Activated T-cell treated with anti-CD3 and anti-CD28 coated beads, Interleukin-2, amount 50 U/mL, for 4 hours (primary cell): ENCODE data around the gene SLCO4A1. TPM values are rescaled to one million over a fixed set of nuclear protein-coding genes. Genes with fewer than 3 reads are reported as not detected.
A peak's percentile ranks its signal among the peaks of the same experiment; 100 is the strongest.

Experiments
- ATAC-seq, 2 donors: fragments of 200-7000 bp; cut with Tn5 transposase; one replicate each; pipeline ENCODE4 v1.10.0; 2021
- DNase-seq: peaks from one replicate; pipeline ENCODE4 v3.0.0-alpha.2; 2020
- H3K27me3 Mint-ChIP-seq: one replicate; pipeline ENCODE4 v1.8.0; 2021; ENCODE audit warnings: low read depth, mixed read lengths
- H3K36me3 Mint-ChIP-seq: one replicate; pipeline ENCODE4 v1.8.0; 2022; ENCODE audit warnings: mixed read lengths; ENCODE audit not compliant: insufficient read depth
- H3K4me1 Mint-ChIP-seq: one replicate; pipeline ENCODE4 v1.8.0; 2021; ENCODE audit warnings: low read depth, mixed read lengths
- H3K4me3 Mint-ChIP-seq: one replicate; pipeline ENCODE4 v1.8.0; 2021; ENCODE audit warnings: mild to moderate bottlenecking, moderate library complexity, mixed read lengths
- H3K9me3 Mint-ChIP-seq: one replicate; pipeline ENCODE4 v1.8.0; 2021; ENCODE audit warnings: mixed read lengths
- total RNA-seq, 3 donors: library from RNA; stranded (reverse); gene quantifications; one replicate each; pipeline ENCODE4 v1.2.1, GENCODE V29; 2021

The SLCO4A1 gene
- total RNA-seq, 3 donors from 2014 or later = 36.5 to 49.3 (median 48.2) TPM

DNA sequence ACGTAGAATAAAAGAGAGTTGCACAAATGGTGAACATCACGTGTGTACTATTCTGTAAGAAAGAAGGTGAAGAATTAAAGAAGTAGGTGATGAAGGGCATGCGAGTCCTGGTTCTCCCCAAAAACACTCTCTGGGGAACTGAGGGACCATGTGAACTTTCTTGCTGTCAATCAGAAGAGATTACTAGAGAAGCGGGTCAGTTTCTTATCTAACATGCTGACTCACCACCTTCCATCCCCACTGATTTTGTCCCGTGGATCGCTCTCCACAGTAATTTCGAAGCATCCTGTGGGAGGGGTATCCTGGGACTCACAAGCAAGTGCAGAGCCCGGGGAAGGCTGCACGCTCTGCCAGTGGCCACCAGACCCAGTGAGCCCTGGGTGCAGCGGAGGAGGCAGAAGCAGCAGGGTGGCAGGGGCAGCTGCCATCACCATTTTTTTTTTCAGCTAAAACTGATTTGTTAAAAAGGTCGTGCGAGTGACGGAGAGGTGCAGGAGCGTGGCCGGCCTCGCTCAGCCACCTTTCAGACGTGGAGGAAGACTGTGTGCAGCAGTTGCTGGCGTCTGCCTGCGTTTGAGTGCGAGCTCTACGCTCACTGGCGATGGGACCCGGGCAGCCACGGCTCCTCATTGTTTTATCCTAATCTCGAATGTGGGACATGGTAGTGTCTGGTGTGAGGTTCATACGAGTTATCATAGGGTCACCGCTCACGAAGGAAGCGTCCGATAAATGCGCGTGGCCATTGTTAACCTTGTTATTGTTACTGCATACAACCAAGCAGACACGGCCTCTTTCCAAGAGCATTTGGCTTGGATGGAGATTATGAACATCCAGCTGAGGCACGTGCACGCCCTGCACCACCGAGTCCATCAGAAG, 28.0 kb upstream of the SLCO4A1 start:
- no peak for ATAC-seq
- Mint-ChIP-seq H3K36me3 (no peaks in the 10 kb centered on the region), H3K4me3 (no peak overlapping the region), H3K4me1 (peaks cover 25% of the 10 kb centered on the region), H3K9me3 (peaks cover 3% of the 10 kb centered on the region), H3K27me3 (peaks cover 3% of the 10 kb centered on the region)
- DNase-seq = no peak

DNA sequence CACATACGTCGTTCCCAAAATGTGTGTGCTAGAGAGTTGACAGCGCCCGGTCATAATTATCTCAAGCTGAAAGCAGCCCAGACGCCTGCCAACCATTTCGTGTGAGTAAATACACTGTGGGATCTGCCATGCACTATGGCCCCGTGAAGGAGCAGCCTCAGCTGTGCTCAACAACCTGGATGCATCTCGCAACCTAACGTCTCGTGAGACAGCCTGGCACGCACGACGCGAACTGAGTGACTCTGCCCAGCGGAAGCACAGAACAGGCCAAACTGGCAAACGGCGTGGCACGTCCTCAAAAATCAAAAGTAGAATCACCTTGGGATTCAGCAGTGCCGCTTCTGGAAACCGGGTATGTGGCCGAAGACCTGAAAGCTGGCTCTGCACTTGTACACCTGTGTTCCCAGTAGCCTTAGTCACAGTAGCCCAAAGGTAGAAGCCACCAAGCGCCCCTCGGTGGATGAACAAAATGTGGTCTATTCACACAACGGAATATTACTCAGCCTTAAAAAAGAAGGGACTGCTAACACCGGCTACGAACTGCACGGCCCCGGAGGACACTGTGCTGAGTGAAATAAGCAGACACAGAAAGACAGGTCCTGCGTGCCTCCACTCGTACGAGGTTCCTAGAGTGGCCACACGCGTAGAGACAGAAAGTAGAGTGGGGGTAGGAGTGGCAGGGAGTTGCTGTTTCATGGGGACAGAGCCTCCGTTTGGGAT, 27.2 kb upstream of the SLCO4A1 start:
- Mint-ChIP-seq H3K9me3 (peaks cover 3% of the 10 kb centered on the region), H3K27me3 (no peaks in the 10 kb centered on the region), H3K36me3 (no peaks in the 10 kb centered on the region), H3K4me1 (peaks cover 25% of the 10 kb centered on the region), H3K4me3 (no peak overlapping the region)
- DNase-seq (no peak), ATAC-seq (no peak)

DNA sequence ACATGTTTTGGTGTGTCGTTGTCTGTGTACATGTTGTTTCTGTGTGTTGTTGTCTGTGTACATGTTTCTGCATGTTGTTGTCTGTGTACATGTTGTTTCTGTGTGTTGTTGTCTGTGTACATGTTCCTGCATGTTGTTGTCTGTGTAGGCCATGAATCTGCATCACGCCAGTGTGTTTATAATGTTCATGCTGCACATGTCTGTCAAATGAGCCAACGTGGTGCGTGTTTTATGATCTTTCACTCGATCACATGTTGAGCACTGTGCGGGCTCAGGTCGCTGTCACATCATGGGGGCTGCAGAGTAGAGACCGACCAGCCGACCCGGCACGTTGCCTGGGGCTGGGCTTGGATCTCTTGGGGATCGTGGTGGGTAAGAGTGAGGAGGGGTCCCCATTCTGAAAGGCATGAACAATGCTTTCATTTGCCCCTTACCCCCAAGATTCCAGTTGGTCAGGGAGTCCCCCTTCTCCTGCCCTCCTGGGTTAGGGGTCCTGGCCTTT, 26.5 kb upstream of the SLCO4A1 start:
- DNase-seq = no peak
- Mint-ChIP-seq H3K9me3 (no peaks in the 10 kb centered on the region), H3K36me3 (no peaks in the 10 kb centered on the region), H3K4me3 (no peak overlapping the region), H3K27me3 (no peaks in the 10 kb centered on the region), H3K4me1 (peaks cover 25% of the 10 kb centered on the region)
- no peak for ATAC-seq

DNA sequence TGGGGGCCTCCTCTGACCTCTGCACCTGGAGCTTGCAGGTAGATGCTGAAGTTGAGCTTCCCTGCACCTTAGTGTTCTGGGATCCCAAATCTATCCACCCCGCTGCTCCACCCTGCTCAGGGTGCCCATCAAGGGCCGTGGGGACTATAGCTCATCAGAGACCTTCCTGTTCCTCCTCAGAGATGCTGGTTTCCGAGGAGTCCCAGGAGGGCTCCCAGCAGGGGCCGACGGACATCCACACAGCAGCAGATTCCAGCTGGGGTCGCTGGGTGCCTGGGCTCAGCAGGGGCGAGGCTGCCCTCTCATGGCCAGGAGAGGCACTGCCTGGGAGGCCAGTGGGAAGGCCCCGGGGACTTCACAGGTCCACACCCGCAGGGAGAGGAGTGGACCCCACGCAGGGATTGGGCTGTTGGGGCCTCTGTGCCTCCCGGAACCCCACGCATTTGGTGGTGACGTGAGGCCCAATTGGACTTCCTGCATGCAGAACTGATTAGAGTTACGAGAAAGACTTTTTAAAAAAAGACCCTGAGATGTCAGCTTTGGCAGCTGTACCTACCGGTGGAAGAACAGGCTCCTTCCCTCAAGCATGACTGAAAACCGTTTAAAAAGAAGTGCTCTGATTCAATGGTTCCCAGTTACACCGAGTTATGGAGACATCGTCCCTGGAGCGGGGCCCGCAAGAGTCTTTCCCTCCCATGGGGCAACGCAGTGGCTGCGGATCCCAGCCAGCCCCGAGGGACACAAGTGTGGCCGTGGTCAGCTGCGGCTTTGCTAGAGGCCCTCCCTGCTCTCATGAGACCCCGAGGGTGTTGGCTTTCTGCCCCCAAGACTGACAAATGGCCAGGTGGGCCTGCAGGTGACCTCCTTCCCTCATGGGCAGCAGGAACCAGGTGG, 25.3 kb upstream of the SLCO4A1 start:
- Mint-ChIP-seq H3K9me3 (no peaks in the 10 kb centered on the region), H3K4me1 (peaks cover 27% of the 10 kb centered on the region), H3K27me3 (no peaks in the 10 kb centered on the region), H3K4me3 (peak overlapping the region; percentile 51), H3K36me3 (no peaks in the 10 kb centered on the region)
- DNase-seq (peak; percentile 64), ATAC-seq (peak; percentile 76 to 89)

DNA sequence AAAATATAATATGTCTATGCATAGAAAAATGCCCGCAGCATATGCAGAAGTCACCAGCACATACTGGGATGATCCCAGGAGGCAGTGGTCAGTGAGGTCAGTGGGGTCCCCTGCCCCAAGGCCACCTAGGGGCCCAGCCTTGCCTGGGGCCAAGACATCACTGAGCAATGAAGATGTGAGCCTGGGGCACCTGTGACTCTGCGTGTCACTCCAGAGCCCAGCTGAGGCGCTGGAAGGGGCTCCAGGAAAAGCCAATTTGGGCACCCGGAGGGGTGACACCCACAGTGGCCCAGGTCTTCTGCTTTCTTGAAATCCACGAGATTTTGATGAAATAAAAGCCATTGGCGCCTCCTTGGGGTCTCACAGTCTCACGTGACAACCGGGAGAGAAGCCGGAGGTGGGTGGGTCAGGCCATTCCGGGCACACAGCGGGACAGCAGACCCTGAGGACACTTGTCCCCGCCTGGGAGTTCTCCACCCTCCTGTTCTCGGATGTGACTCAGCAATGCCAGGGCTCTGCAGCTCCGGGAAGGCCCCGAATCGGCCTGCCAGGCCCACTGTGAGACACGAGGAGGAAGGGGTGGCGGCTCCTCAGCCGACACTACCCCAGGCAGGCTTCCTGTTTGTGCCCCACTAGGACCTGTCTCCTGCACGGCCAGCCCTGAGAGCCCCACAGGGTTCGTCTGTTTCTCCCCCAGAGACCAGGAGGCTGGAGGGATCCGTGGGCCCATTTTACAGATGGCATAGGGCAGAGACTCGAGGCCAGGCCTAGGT, 24.4 kb upstream of the SLCO4A1 start:
- no peaks in the 10 kb centered on the region for H3K36me3 Mint-ChIP-seq
- peaks cover 27% of the 10 kb centered on the region for H3K4me1 Mint-ChIP-seq
- DNase-seq (peak; percentile 58), ATAC-seq (peak; percentile 59 to 77)
- no peaks in the 10 kb centered on the region for H3K9me3 Mint-ChIP-seq
- peak overlapping the region; percentile 26 for H3K4me3 Mint-ChIP-seq
- H3K27me3 Mint-ChIP-seq = no peaks in the 10 kb centered on the region

DNA sequence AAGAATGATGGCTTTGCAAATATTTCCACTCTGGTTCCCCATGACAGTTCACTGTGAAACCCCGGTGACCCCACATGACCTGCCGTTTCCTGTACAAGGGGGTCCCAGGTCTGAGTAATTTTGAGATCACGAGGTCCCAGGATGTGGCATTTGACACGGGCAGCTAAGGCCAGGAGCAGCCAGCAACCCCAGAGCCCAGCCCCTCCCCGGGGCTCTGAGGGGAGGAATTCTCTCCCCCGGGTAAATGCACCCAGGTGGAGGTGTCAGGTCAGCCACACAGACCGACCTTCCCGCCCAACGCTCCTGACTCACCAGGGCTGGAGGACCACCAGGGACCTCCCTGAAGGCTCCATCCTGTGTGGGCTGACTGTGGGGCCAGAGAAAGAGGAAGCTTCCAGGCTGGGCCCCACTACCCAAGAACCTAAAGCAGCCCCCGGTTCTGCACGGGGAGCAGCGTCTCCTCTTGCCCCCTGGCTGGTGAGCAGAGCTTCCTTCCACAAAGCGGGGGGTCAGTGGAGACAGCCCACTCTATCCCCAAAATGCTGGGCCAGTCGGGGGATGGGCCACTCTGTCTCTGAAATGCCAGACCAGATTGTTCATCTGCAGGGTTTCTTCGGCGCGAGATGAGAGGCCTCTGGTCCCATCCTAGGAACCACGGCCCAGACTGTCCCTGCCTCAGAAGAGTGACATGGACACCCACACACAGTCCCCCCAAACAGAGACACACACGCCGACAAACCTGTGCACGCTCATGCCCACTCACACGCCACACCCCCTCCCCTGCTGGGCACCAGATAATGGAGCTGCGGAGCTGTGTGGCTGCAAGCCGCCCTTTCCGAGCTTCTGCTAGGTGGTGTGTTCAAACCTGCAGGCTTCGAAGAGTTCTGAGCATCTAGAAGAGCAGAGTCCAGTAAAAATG, 23.4 kb upstream of the SLCO4A1 start:
- no peaks in the 10 kb centered on the region for H3K36me3 Mint-ChIP-seq
- no peaks in the 10 kb centered on the region for H3K27me3 Mint-ChIP-seq
- no peaks in the 10 kb centered on the region for H3K9me3 Mint-ChIP-seq
- ATAC-seq = peak; percentile 20 to 27
- peaks cover 35% of the 10 kb centered on the region for H3K4me1 Mint-ChIP-seq
- DNase-seq = peak; percentile 37
- no peak overlapping the region for H3K4me3 Mint-ChIP-seq

DNA sequence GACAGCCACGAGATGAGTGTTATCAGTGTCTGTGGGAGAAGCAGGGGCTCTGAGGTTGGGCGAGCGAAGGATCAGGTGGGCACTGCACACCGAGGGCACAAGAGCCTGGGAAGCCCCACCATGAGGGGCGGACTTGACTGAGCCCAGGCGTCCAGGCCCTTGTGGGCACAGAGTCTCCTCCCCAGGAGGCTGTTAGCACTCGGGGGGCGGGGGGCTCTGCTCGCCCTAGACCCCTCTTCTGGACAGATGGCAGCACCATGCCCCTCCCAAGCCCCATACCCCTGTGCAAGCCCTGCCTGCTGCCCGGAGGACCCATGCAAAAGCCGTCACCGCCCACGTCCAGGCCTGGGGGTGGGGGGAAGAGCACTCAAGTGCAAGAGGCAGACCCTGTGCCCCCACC, 21.7 kb upstream of the SLCO4A1 start:
- Mint-ChIP-seq H3K4me3 (no peak overlapping the region), H3K36me3 (no peaks in the 10 kb centered on the region), H3K4me1 (peaks cover 36% of the 10 kb centered on the region), H3K27me3 (no peaks in the 10 kb centered on the region), H3K9me3 (no peaks in the 10 kb centered on the region)
- ATAC-seq (no peak), DNase-seq (no peak)

DNA sequence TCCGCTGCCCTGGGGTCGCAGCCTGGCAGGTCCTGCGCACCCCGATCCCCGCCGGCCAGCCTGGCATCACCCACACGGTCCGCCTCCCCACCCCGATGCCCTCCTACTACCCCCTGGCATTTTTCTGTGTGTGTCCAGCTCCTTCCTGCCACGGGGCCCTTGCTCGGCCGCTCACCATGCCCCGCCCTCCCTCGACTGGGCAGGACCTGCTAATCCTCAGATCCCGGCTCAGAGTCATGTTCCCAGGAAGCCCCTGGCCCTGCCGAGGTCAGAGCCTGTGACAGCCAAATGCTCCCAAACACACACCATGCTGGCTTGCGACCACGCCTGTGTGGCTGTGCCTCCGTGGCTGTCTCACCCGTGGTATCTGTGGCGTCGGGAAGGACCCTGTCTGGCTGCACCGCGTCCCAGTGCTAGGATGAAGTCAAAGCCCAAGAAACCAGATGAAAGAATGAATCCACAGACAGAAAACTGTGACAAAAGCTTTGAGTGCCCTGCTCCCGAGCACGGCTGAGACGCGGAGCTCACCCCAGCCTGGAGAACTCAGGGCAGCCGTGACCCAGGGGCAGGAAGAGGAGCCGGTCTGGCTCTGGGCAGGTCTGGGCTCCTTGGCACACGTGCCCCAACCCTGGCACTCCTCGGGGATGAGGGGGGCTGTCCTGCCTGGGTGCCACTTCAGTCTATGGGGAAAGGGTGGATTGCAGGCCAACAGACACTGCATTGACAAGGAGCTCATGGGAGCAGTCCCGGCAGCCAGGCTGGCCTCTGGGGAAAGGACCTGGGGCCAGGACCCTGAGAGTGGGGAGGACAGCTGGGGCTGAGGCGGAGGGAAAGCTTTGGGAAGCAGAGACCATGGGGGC, 20.8 kb upstream of the SLCO4A1 start:
- Mint-ChIP-seq H3K36me3 (no peaks in the 10 kb centered on the region), H3K9me3 (no peaks in the 10 kb centered on the region), H3K4me3 (no peak overlapping the region), H3K4me1 (peaks cover 36% of the 10 kb centered on the region), H3K27me3 (no peaks in the 10 kb centered on the region)
- ATAC-seq = no peak
- DNase-seq = no peak

DNA sequence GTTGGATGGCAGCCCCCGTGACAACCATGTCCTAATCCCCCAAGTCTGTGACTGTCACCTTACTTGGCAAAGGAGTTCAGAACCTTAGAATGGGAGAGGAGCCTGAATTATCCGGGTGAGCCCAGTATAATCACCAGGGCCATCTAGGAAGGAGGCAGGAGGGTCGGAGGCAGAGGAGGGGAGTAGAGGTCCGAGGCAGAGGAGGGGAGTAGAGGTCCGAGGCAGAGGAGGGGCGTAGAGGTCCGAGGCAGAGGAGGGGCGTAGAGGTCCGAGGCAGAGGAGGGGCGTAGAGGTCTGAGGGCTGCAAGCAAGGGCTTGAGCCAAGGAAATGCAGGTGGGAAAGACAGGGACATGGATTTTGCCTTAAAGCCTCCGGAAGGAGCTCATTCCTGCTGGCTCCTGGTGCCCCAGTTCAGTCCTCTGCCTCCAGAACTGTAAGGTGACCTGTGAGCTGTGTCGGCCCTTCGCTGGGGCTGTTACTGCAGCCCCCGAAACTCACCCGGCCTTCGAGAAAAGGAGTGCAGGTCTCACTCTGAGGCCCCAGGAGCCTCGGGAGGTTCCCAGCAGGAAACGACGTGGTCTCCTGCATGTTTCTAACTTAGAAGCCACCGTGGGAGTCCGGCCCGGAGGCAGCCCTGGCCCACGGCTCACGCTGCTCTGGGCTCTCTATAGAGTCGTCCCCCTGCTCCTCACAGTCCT, 20.0 kb upstream of the SLCO4A1 start:
- H3K27me3 Mint-ChIP-seq = no peaks in the 10 kb centered on the region
- no peak overlapping the region for H3K4me3 Mint-ChIP-seq
- H3K36me3 Mint-ChIP-seq = no peaks in the 10 kb centered on the region
- ATAC-seq = no peak
- H3K9me3 Mint-ChIP-seq = no peaks in the 10 kb centered on the region
- no peak for DNase-seq
- H3K4me1 Mint-ChIP-seq = peaks cover 30% of the 10 kb centered on the region

DNA sequence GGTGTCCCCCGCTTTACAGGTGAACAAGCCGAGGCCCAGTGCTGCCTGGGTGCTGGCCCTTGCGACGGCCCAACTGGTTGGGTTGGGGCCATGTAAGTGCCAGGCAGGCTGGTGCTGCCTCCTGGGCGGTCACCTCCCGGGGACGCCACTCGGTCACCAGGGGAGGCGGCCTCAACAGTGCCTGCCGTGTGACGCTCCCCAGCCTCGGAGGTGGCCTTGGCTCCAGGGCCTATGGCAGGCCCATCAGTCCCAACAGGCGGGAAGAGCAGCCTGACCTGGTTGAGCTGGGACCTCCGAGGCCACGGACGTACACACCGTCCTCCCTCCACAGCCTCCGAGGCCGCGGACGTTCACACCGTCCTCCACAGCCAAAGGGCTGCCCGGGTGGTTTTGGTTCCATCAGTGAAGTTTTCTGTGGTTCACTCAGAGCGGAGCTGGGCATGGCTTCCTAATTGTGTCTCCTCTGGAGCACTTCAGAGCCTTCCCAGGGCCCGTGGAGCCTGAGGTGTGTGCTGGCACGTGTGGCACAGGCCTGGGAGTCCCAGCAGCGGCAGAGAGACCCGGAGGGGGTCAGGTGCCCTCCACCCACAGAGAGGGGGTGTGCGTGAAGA, 19.3 kb upstream of the SLCO4A1 start:
- Mint-ChIP-seq H3K4me1 (peaks cover 23% of the 10 kb centered on the region), H3K4me3 (peak overlapping the region; percentile 68), H3K27me3 (no peaks in the 10 kb centered on the region), H3K9me3 (no peaks in the 10 kb centered on the region), H3K36me3 (no peaks in the 10 kb centered on the region)
- peak in 1 of 2 donors; percentile 1 for ATAC-seq
- DNase-seq = no peak

DNA sequence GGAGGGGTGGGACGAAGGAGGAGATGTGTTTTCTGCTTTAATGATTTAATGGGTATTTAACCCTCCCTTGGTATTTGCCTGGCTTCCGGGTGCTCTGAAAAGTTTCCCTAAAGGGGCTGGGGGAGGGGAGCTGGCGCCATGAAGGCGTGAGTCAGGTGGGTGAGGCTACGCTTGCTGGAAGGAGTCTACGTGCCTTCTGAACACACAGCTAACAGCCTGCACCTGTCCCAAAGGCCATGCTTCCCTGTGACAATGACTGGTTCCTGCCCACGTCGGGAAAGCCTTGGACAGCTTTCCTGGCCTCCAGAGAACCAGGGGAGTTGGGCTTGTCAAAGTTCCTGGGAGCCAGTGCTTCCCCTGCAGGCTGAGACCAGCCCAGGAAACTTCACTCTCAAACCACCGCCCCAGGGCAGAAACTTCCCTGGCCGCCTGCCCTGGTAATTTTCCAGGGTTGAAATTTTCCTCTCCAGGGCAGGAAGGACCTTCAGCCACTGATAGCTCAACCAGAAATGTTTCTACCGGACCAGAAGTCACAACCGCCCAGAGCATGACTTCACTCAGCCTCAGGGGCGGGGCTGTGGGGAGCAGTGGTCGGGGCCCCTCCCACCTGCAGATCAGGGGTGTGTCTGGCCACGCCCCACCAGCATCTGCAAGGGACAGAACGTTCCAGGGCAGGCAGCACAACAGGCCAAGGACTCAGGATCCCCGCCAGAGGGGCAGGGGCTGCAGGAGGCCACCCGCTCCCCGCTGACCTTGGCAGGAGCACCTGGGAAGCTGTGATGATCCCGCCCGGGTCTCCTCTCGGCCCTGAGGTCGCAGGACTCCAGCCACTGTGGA, 18.6 kb upstream of the SLCO4A1 start:
- DNase-seq (peak; percentile 82), ATAC-seq (peak; percentile 96 to 97)
- Mint-ChIP-seq H3K27me3 (no peaks in the 10 kb centered on the region), H3K36me3 (no peaks in the 10 kb centered on the region), H3K4me3 (peak overlapping the region; percentile 68), H3K9me3 (no peaks in the 10 kb centered on the region), H3K4me1 (peaks cover 18% of the 10 kb centered on the region)
